ENCODE measurements around the gene MCAM.

GRCh38 chr11:119340335-119341221 is 23.6 kb upstream of the MCAM start, which contains the start of gene C1QTNF5:
- no peak for TF ChIP-seq CTCF (conservative IDR thresholded peaks at IDR 0.05)
- no peak for TF ChIP-seq ZFX (IDR thresholded peaks at IDR 0.05)

Measured in C4-2B (cell line).